ENCODE results near the gene NCAPG2. TPM values are rescaled to one million over a fixed set of nuclear protein-coding genes. Genes with fewer than 3 reads are reported as not detected.
"Not testable (repeated sequence)": the region's sequence is repeated elsewhere in the genome, so short reads cannot be mapped to it uniquely, and the experiment has no call there.

The NCAPG2 gene
- total RNA-seq, 1 experiment from 2014 or later: 73.0 TPM

DNA sequence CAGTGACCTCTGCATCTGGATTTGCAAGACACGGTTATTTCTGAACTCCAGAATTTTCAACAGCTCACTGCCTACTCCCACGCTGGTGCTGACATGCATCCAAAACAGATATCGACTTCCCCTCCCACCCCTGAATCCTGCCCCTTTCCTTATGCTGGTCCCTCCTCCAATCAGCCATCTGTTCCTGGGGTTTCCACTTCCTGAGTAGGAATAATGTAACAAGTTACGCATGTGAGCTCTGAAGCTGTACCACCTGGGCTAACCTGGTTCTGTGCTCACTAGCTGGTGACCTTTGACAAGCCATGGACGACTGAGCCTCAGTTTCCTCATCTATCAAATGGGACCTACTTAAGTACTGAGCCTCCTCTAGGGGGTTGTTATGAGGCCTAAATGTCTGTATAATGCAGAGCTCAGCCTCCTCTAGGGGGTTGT lies 1.7 kb upstream of the NCAPG2 start:
- DNase-seq (ENCODE audit: low read depth): no peak

DNA sequence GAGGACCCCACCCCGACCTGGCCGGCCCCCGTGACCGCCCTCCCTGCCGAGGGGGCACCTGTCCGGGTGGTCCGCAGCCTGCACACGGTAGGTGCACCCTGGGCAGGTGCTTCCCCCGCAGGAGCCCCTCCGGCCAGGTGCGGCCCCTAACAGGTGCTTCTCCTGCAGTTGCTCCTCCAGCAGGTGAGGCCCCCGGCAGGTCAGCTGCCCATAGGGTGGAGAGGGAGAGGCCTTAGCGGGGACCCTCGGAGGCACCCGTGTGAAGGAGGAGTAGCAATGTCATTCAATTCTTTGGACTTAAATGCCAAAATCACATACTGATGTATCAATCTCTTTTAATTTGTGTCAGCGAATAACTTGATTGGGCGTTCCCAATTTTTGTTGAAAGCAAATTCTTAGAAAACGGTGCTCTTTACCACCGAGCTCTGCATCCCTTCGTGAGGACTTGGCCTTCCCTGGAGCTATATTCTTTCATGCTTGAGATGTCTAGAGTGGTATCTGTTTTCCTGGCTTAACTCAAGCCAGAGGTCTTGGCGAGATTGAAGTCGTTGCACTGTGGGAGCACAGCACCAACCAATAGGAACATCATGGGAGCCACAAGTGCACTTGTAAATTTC lies 738 bp upstream of the NCAPG2 start:
- DNase-seq (ENCODE audit: low read depth): peak; percentile 27

DNA sequence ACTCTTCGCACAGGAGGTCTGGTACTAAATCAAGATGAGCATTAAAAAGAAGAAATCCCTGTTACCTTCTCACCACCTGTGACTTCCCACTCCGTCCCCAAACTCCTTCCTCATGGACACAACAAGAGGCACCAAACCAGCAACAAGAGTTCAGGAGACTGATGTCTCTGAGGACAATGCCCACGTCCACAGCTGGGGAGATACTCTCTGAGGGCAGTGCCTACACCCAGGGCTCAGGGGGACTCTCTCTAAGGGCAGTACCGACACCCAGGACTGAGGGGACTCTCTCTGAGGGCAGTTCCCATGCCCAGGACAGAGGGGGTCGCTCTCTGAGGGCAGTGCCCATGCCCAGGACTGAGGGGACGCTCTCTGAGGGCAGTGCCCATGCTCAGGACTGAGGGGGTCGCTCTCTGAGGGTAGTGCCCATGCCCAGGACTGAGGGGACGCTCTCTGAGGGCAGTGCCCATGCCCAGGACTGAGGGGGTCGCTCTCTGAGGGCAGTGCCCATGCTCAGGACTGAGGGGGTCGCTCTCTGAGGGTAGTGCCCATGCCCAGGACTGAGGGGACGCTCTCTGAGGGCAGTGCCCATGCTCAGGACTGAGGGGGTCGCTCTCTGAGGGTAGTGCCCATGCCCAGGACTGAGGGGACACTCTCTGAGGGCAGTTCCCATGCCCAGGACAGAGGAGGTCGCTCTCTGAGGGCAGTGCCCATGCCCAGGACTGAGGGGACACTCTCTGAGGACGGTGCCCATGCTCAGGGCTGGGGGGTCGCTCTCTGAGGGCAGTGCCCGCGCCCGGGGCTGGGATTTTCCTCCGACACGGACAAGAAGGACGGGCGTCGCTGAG lies 703 bp downstream of the NCAPG2 start:
- not testable (repeated sequence) for DNase-seq (ENCODE audit: low read depth)

DNA sequence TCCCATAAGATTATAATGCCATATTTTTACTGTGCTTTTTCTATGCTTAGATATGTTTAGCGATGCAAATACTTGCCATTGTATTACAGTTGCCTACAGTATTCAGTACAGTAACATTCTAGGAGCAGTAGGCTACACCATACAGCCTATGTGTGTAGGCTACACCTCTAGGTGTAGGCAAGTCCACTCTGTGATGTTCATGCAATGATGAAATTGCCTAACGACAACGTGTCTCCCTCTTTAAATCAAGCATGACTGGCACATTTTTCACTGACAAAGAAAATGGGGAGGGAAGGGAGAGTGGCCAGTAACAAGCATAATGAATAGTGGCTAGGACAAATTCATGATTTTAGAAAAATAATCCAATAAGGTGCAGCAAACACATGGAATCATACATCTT lies 1.7 kb downstream of the NCAPG2 start:
- DNase-seq (ENCODE audit: low read depth): no peak

DNA sequence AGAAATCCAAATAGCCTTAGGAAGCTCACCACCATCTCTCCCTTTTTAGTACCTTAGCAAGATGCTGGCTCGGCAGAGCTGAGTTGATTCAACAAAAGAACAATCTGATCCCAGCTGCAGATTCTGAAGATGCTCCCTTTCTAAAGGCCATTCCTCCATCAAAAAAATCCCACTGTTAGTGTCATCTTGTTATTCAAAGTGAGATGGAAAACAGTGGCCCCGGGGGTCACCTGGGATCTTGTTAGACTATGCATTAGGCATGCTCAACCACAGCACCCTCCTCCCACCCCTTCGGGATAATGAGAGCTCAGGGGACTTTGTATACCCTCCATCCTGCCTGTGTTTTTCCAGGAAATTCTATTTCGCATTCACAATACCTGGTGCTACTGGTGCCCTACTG lies 2.4 kb downstream of the NCAPG2 start:
- no peak for DNase-seq (ENCODE audit: low read depth)

DNA sequence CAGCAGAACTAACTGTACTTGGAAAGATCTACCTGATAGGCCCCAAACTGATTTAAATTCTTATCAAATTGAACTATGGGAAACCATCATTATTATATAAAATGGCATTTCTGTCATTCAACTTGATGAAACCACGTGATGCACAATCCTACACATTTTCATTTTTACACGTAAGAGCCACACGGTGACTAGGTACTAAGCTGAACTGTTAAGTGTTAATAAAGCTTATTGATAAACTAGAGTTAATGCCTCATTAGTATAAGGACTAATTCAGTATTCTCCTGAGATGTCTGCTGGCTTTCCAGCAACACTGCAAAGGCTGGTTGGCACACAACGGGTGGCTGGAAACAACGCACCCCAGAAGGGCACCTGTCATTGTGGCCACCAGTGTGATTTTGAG lies 4.6 kb downstream of the NCAPG2 start:
- no peak for DNase-seq (ENCODE audit: low read depth)

DNA sequence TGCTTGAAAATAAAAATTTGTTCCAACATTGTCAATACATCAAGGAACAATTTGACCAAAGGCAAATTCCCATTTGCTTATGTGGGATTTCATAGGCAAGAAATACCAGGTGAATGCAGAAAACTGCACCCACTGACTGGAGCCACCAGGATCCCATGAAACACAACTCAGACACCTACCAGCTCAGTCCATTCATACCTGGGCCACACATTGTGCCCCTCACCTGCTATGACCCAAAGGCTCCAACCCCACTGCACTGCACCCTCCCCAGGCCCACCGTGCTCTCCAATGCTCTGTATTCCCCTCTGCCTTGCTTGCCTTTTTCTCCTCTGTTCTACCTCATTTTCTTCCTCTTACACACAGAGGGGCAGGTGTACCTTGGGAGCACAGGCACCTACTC lies 5.3 kb downstream of the NCAPG2 start:
- no peak for DNase-seq (ENCODE audit: low read depth)

DNA sequence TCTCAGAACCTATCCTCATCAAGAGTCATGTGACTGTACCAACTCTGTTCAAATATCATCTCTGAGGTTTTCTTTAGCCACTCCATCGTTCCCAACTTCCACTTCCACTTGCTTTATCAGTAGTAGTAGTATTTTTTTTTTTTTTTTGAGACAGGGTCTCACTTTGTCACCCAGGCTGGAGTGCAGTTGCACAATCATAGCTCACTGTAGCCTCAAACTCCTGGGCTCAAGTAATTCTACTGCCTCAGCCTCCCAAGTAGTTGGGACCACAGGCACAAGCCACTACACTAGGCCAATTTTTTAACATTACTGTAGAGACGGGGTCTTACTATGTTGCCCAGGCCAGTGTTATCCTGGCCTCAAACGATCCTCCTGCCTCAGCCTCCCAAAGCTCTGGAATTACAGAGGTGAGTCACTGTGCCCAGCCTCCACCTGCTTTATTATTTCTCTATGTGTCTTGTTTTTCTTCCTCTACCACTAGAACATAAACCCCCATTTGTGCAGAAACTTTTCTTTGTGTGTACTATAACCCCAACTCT lies 5.9 kb downstream of the NCAPG2 start:
- DNase-seq (ENCODE audit: low read depth): no peak

DNA sequence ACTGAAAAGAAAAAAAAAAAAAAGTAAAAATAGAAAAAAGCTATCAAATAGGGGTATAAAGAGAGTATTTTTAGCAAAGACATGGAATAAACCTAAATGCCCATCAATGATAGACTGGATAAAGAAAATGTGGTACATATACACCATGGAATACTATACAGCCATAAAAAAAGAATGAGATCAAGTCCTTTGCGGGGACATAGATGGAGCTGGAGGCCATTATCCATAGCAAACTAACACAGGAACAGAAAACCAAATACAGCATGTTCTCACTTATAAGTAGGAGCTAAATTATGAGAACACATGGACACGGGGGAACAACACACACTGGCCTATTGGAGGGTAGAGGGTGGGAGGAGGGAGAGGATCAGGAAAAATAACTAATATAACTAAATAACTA lies 7.0 kb downstream of the NCAPG2 start:
- DNase-seq (ENCODE audit: low read depth): not testable (repeated sequence)

DNA sequence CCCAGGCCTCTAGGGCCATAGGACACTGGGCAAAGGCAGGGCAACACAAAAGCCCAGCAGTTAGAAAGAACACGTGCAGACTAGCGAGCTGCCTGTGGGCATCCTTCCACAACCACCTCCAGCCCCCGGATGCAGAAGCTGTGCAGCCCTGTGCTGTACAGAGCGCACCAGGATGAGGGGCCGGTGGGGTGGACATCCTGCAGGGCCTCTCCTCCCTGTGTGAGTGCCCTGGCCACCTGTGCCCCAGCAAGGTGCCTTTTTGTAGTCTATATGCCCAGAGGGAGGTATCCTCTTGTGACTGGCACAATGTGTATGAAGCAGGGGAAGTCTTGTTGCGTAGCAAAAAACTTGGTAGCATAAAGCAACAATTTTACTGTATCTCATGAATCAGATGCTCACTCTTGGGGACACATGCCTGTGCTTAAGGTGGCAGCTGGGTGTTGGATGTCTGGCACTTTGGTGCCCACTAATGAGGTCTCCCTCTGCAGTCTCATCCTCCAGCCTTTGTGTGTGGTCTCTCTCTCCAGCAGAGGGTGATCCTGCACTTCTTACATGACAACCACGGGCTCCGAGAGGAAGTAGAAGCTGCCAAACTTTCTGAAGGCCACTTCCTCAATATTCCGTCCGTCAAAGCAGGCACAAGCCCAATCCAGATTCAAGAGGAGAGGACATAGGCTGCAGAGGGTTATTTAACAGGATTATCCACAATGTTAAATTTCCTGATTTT lies 8.7 kb downstream of the NCAPG2 start:
- peak; percentile 51 for DNase-seq (ENCODE audit: low read depth)

DNA sequence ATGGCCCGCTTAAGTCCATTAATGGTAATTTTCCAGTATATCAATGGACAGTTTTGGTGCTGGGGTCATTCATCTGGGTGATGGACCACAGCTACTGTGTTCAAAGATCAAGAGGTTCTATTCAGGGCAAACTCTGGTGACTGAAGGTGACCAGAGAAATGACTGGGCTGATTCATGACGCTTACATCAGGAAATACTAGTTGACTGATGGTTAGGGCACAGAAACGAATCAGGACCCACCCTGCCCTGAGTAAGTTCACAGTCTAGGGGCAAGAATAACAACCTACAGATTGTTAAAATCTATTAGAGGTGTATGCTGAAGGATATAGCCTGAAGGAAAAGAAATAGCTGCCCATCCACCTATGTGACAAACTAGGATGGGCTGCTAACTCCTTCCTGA lies 9.5 kb downstream of the NCAPG2 start:
- DNase-seq (ENCODE audit: low read depth): no peak

DNA sequence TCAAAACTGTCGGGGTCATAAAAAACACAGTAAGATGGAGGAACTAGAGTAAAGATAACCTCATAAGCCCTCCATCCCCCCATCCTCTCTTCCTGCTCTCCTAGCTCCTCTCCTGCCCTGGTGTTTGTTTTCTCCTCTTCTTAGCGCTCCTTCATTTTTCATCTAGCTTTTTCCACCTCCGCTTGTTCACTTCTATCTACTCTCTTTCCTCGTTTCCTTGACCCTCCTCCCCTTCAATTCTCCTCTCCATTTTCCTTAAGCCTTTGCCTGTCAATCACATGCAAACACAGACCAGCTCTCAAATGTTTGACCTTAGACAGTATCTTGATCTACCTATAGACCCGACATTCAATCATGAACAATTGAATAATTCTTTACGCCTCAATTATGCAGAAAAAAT lies 10.0 kb downstream of the NCAPG2 start:
- no peak for DNase-seq (ENCODE audit: low read depth)

DNA sequence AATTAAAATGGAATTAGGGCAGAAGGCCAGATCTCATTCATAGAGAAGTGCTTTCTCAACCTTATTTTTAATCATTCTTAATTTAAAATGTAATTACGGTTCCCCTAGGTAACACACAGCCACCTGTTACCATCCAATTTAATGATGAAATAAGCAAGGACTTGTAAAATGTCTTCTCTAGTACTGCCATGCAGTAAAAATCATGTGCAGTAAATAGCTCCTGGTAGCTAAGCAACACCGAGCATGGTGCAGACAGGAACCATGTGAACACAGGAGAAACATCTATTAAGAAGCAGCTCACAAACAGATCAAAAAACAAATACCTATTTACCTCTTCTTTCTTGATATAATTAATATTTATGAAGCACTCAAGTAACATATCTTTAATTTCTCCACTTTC lies 15.1 kb downstream of the NCAPG2 start:
- DNase-seq (ENCODE audit: low read depth): no peak

DNA sequence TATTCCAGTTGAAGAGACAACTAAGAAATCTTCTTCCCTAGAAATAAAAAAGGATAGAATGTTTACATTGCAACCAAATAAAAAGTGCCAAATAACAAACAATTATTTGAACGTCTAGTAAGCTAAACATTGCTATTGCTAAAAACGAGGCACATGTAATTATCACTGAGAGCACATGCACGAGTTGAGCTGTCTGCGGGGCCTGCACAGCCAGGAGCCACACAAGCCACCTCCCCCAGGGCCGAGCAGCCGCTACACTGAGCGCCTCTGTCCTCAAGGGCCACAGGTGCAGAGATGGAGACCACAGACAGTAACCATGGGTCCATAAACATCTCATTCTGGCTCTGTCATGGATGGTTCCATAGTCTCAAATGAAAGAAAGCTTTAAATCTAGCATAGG lies 17.2 kb downstream of the NCAPG2 start:
- DNase-seq (ENCODE audit: low read depth): no peak

DNA sequence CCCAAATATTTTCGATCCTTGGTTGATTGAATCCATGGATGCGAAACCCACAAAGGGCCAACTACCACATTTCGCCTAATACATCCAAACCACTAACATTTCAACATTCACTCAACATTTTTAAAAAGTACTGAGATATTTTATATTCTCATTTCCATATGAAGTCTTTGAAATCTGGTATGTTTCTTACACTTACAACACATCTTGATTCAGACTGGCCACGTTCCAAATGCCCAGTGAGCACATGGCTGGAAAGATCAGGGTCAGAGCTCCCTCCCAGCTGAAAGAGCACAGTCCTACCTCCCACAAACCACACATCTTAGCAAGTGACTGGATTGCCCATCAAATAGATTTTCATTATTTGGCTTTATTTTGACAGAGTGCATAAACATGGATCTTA lies 18.9 kb downstream of the NCAPG2 start:
- DNase-seq (ENCODE audit: low read depth): peak; percentile 38

DNA sequence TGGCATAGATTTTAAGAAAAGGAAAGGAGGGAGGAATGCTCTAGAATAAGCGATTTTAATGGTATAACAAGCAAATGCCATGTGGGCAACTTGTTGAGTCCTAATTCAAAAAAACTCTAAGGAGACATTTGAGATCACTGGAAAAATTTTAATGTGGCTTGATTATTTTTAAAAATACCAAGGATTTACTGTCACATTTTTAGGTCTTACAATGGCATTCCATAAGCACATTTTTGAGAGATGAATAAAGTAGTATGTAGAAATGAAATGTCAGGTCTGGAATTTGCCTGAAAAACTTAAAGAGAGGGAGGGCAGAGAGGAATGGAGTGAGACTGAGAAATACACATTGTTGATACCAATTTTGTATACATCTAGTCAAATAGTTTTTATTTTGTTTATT lies 20.3 kb downstream of the NCAPG2 start:
- peak; percentile 13 for DNase-seq (ENCODE audit: low read depth)

DNA sequence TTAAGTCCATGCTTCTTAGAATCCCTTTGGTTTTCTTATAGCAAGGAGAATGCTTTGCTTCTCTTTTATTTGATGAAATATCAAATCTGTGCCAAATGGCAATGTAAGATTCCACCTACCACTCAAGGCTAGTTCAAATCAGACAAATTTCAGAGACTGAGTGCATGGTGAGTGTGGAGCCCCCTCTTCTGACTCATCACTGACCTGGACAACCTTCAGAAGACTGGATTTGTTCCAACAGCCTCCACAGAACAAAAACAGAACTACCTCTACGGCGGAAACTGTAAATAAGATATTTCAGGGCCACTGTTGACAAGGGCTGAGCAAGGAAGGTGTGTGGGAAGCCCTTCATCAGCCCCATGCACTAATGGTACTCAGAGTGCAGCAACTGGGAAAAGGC lies 21.1 kb downstream of the NCAPG2 start:
- peak; percentile 37 for DNase-seq (ENCODE audit: low read depth)

DNA sequence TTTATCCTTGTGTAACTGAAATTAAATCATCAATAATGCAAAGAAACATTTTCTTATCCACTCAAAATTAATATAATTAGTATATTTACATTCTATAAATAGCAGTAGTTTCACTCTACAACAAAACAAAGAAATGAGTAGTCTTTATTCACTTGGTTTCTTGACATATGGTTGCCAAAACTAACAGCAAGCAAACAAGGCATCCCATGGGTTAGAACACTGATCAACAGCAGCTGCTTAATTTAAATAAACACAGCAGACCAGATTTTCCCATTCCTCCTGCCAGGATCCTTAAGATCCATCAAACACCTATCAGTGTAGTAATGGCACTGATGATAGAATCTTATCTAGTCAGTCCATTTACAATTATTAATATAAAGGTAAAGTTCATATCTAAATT lies 22.1 kb downstream of the NCAPG2 start:
- DNase-seq (ENCODE audit: low read depth): no peak

DNA sequence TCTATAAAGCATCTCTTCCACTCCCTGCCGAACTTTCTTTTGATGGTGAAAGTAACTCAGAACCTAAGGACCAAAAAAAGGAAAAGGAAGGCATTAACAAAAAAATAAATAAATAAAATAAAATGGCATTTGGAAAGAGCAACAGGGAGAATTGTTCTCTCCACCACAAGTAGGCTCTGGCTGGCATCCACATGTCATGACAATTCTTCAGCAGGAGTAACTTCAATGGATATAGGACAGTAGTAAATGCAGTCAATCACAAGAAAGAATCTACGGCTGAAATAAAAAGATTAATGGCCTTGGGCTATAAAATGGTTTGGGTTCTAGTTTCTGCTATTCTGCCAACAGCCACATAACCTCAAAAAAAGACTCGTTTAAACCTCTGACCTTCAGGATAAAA lies 23.9 kb downstream of the NCAPG2 start:
- DNase-seq (ENCODE audit: low read depth): peak; percentile 31

DNA sequence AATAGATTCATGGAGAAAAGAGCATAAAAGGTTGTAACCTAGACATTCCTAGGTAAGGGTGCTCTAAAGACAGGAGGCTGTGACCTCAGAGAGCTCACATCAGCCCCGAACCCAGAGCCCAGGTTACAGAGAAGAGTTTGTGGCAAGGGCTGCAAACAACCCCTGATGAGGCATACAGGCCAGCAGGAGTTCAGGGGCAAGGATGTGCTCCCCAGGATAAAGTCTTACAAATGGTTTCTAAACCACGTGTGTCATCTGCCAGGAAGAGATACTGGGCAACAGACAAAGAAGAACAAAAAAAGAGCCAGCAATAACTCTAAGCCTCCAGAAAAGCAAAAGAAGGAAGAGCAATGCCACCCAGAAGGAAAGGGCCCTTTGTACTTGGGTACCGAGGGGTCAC lies 27.7 kb downstream of the NCAPG2 start:
- DNase-seq (ENCODE audit: low read depth): no peak

DNA sequence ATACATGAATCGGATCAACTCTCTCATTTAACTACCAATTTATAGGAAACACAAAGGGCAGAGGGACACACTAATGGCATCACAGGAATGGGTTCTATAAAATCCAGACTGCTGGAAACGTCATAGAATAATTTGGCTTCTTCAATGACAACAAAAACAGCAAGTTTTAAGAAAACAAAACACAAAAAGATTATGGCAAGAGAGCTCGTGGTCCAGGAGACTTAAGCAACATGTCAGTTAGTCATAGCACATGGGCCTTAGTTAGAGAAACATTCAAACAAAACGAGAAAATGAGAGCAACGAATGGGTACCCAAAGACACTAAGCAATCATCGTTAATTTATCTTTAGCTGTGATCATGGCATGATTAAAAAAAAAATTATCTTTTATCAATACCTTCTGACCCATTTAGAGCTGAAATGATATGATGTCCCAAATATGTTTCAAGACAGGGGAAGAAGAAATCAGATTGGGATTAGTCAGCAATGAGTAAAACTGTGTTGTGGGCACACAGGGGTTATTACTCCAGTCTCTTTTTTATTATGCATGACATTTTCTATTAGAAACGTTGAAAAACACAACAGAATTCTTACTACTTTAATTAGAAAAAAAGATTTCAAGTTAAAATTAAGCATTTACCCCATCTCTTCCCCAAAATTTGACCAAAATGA lies 28.3 kb downstream of the NCAPG2 start:
- no peak for DNase-seq (ENCODE audit: low read depth)

DNA sequence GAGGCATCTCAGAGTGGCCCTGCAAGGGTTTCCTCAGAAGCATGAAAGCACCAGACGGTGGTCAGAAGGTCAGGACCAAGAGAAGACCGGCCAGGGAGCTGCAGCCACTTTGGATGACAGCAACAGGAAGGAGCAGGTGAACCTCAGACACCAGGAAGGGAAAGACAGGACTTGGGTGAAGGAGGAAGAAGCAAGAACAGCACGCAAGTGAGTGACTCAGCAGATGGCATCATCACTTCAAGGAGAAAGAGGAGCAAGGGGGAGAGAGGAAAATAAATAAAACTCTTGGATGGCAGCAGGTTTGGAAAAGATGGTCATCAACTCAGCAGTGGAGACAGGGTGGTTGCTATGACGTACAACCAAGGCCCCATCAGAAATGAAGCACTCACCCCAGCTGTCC lies 31.6 kb downstream of the NCAPG2 start:
- peak; percentile 71 for DNase-seq (ENCODE audit: low read depth)
